ENCODE measurements around the gene DIP2C. TPM values are rescaled to one million over a fixed set of nuclear protein-coding genes. Genes with fewer than 3 reads are reported as not detected.
"Not testable (repeated sequence)": the region's sequence is repeated elsewhere in the genome, so short reads cannot be mapped to it uniquely, and the experiment has no call there.

DIP2C gene
- total RNA-seq, 1 experiment from 2014 or later = 11.4 TPM

DNA sequence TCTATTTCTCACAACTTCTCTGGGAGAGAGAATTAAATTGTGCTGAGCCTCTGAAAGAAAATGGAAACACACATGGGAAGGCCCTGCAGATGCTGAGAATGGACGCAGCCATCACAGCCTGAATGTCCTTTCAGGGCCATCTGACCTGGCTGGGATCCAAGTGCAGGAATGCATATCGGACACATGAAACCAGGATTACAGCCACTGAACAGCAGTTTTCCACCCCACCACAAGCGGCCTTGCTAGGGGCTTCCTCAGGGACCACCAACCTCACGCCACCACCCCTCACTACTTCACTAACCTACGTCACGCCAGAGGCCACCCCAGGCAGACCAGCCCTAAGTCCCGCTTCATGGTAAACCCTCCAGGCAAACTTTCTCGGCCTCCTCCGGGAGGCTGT is 103.3 kb downstream of the DIP2C start:
- ChIA-PET CTCF (interaction anchor here (0.9 kb wide), 1 partner anchor 39 kb away, joined by 4 read pairs; no protein-coding TSS in a partner anchor), POLR2A (no interaction called here)
- no peak overlapping the region for H3K4me3 ChIP-seq (ENCODE audit: low read depth, low read length)
- TF ChIP-seq, protein P1, sequence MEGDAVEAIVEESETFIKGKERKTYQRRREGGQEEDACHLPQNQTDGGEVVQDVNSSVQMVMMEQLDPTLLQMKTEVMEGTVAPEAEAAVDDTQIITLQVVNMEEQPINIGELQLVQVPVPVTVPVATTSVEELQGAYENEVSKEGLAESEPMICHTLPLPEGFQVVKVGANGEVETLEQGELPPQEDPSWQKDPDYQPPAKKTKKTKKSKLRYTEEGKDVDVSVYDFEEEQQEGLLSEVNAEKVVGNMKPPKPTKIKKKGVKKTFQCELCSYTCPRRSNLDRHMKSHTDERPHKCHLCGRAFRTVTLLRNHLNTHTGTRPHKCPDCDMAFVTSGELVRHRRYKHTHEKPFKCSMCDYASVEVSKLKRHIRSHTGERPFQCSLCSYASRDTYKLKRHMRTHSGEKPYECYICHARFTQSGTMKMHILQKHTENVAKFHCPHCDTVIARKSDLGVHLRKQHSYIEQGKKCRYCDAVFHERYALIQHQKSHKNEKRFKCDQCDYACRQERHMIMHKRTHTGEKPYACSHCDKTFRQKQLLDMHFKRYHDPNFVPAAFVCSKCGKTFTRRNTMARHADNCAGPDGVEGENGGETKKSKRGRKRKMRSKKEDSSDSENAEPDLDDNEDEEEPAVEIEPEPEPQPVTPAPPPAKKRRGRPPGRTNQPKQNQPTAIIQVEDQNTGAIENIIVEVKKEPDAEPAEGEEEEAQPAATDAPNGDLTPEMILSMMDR (IDR thresholded peaks at IDR 0.05; ENCODE audit: insufficient read depth in 1 of 2, low read depth in 1 of 2, low read length in 1 of 2, severe bottlenecking in 1 of 2, unreplicated experiment in 1 of 2) = no peak
- DNase-seq = no peak
- no peaks in the 10 kb centered on the region for H3K4me1 ChIP-seq
- no peak overlapping the region for H3K4me3 Mint-ChIP-seq (ENCODE audit: unreplicated experiment)
- H3K9me3 Mint-ChIP-seq (ENCODE audit: unreplicated experiment) = no peaks in the 10 kb centered on the region
- H3K4me1 Mint-ChIP-seq (ENCODE audit: low read depth, unreplicated experiment) = peaks cover 7% of the 10 kb centered on the region
- peak overlapping the region; percentile 8 for H3K27ac Mint-ChIP-seq (ENCODE audit: unreplicated experiment)
- no peaks in the 10 kb centered on the region for H3K9me3 ChIP-seq
- H3K27me3 Mint-ChIP-seq (ENCODE audit: insufficient read depth, unreplicated experiment) = no peaks in the 10 kb centered on the region
- H3K27me3 ChIP-seq (replicated peaks; ENCODE audit: control insufficient read depth, insufficient read depth, low read length) = no peaks in the 10 kb centered on the region
- H3K36me3 Mint-ChIP-seq (ENCODE audit: insufficient read depth, unreplicated experiment) = no peaks in the 10 kb centered on the region
- no TSS peak for BruUV-seq (replicated peaks)
- intact Hi-C loops (cut with micrococcal nuclease; ENCODE audit: unreplicated experiment) = loop anchor here (5.0 kb wide), 1 partner anchor 74 kb away; no protein-coding TSS in a partner anchor
- H3K36me3 ChIP-seq (ENCODE audit: control insufficient read depth, insufficient read depth, low read length) = no peaks in the 10 kb centered on the region

DNA sequence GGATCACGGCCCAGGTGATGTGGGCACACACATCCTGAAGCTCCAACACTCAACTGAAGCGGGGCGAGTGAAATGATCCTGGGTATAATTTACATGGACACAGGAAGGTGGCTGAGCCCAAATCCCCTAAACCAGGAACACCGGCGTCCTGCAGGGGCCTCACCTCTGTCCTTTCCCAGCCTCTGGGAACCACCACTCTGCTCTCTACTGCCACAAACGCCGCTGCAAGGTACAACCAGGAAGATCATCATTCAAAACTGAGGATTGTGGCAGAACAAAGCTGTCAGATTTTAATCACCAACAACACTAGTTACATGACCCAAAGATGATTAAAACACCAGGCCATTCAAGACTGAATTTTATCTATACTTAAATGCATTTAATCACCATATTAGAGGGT is 104.0 kb downstream of the DIP2C start:
- Histone ChIP-seq H3K4me3 (ENCODE audit: low read depth, low read length) (no peak overlapping the region), H3K9me3 (no peaks in the 10 kb centered on the region), H3K4me1 (no peaks in the 10 kb centered on the region), H3K27me3 (replicated peaks; ENCODE audit: control insufficient read depth, insufficient read depth, low read length) (no peaks in the 10 kb centered on the region), H3K36me3 (ENCODE audit: control insufficient read depth, insufficient read depth, low read length) (no peaks in the 10 kb centered on the region)
- Mint-ChIP-seq H3K9me3 (ENCODE audit: unreplicated experiment) (no peaks in the 10 kb centered on the region), H3K4me1 (ENCODE audit: low read depth, unreplicated experiment) (peaks cover 7% of the 10 kb centered on the region), H3K27me3 (ENCODE audit: insufficient read depth, unreplicated experiment) (no peaks in the 10 kb centered on the region), H3K27ac (ENCODE audit: unreplicated experiment) (no peak overlapping the region), H3K36me3 (ENCODE audit: insufficient read depth, unreplicated experiment) (no peaks in the 10 kb centered on the region), H3K4me3 (ENCODE audit: unreplicated experiment) (no peak overlapping the region)
- ChIA-PET CTCF (interaction anchor here (0.9 kb wide), 1 partner anchor 39 kb away, joined by 4 read pairs; no protein-coding TSS in a partner anchor), POLR2A (no interaction called here)
- DNase-seq = peak in 1 of 2 experiments; percentile 32
- TF ChIP-seq, protein P1 (IDR thresholded peaks at IDR 0.05; ENCODE audit: insufficient read depth in 1 of 2, low read depth in 1 of 2, low read length in 1 of 2, severe bottlenecking in 1 of 2, unreplicated experiment in 1 of 2) = peak; percentile 26 to 49
- intact Hi-C loops (cut with micrococcal nuclease; ENCODE audit: unreplicated experiment) = loop anchor here (5.0 kb wide), 1 partner anchor 73 kb away; no protein-coding TSS in a partner anchor
- BruUV-seq (replicated peaks) = no TSS peak

DNA sequence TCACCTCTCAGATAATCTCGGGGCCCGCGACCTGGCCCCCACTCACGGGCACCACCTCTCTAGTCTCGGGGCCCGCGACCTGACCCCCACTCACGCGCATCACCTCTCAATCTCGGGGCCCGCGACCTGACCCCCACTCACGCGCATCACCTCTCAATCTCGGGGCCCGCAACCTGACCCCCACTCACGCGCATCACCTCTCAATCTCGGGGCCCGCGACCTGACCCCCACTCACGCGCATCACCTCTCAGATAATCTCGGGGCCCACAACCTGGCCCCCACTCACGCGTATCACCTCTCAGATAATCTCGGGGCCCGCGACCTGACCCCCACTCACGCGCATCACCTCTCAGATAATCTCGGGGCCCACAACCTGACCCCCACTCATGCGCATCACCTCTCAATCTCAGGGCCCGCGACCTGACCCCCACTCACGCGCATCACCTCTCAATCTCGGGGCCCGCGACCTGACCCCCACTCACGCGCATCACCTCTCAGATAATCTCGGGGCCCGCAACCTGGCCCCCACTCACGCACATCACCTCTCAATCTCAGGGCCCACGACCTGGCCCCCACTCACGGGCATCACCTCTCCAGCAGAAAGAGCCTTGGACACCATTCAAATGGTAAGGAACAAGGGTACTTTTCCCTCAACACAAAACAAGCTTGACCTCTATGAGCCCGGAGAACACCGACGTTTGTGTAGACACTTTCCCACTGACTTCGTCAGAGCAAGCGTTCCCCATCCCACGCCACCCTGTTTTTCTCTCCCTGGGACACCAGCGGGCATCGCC is 104.8 kb downstream of the DIP2C start:
- H3K9me3 Mint-ChIP-seq (ENCODE audit: unreplicated experiment); DNase-seq; POLR2A ChIA-PET; BruUV-seq (replicated peaks); H3K36me3 Mint-ChIP-seq (ENCODE audit: insufficient read depth, unreplicated experiment); CTCF ChIA-PET; H3K4me1 Mint-ChIP-seq (ENCODE audit: low read depth, unreplicated experiment); H3K27me3 ChIP-seq (replicated peaks; ENCODE audit: control insufficient read depth, insufficient read depth, low read length); H3K36me3 ChIP-seq (ENCODE audit: control insufficient read depth, insufficient read depth, low read length); H3K4me3 Mint-ChIP-seq (ENCODE audit: unreplicated experiment); H3K4me1 ChIP-seq; H3K4me3 ChIP-seq (ENCODE audit: low read depth, low read length); H3K27me3 Mint-ChIP-seq (ENCODE audit: insufficient read depth, unreplicated experiment); H3K9me3 ChIP-seq: not testable (repeated sequence)
- intact Hi-C loops (cut with micrococcal nuclease; ENCODE audit: unreplicated experiment) = loop anchor here (5.0 kb wide), 1 partner anchor 72 kb away; no protein-coding TSS in a partner anchor
- peak overlapping the region; percentile 22 for H3K27ac Mint-ChIP-seq (ENCODE audit: unreplicated experiment)
